ENCODE data around the gene POMGNT2.

The POMGNT2 gene

DNA sequence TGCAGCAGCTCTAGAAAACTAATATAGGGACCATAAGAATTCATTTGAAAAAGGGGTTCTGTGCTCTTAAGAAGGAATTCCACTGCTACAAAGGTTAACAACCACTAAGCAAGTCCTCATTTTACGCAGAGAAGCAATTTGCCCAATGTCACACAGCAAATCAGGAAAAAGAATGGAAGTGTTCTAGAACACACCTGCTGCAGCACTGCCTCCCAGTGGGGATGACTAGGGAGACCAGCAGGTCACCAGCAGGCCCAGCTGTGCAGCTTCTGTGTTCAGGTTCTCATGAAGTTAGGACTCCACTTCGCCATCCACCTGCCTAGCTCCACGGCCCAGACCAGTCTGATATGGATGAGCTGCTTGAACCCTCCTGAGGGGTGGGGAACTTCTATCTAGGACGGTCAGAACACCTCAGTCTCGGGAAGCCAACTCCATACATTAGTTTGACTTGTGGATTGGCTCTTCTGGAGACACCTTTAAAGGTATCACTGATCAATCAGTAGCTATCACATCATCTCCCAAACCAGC lies 18.6 kb downstream of the POMGNT2 start:
- H2BK12ac ChIP-seq (ENCODE audit: low read length) = no peak overlapping the region
- H2BK120ac ChIP-seq (ENCODE audit: low read depth, low read length) = no peak overlapping the region
- no peak overlapping the region for H3K14ac ChIP-seq (ENCODE audit: low read length)
- no peak overlapping the region for H3K4ac ChIP-seq (ENCODE audit: low read length)
- H4K8ac ChIP-seq (ENCODE audit: low read depth, low read length) = no peak overlapping the region
- no CpG with 5 or more reads among the region's 5 CpGs for WGBS, 2 donors (ENCODE audit: extremely low coverage in 2 of 2, insufficient read length in 2 of 2, insufficient replicate concordance in 1 of 2)
- no peak overlapping the region for H2AK5ac ChIP-seq (ENCODE audit: low read depth, low read length)
- no peaks in the 10 kb centered on the region for H3K27me3 ChIP-seq (ENCODE audit: control insufficient read depth in 3 of 3, insufficient read depth in 3 of 3, low read depth in 1 of 3, low read length in 3 of 3)
- H3K9ac ChIP-seq (ENCODE audit: low read depth, low read length, poor library complexity) = no peak overlapping the region
- H2AFZ ChIP-seq (ENCODE audit: low read length) = no peak overlapping the region
- no peak overlapping the region for H3K4me3 ChIP-seq (ENCODE audit: low read length in 2 of 2)
- H3K23ac ChIP-seq (ENCODE audit: low read depth, low read length, poor library complexity) = no peak overlapping the region
- H2BK15ac ChIP-seq (ENCODE audit: low read length) = no peak overlapping the region
- no peak for DNase-seq (ENCODE audit: low spot score)
- no peaks in the 10 kb centered on the region for H3K4me1 ChIP-seq (ENCODE audit: control insufficient read depth in 2 of 2, insufficient read depth in 1 of 2, low read depth in 1 of 2, low read length in 2 of 2)
- H3K36me3 ChIP-seq (replicated peaks in 1 of 2; ENCODE audit: control insufficient read depth in 2 of 2, insufficient read depth in 2 of 2, low read length in 2 of 2) = no peaks in the 10 kb centered on the region
- H3K4me2 ChIP-seq (ENCODE audit: insufficient read depth, low read length, poor library complexity, severe bottlenecking) = no peak overlapping the region
- no peaks in the 10 kb centered on the region for H3K79me1 ChIP-seq (ENCODE audit: low read depth, low read length)
- H3K18ac ChIP-seq (ENCODE audit: low read length) = no peak overlapping the region
- H4K91ac ChIP-seq (ENCODE audit: low read depth, low read length, poor library complexity) = no peak overlapping the region
- no peak overlapping the region for H2BK5ac ChIP-seq (ENCODE audit: low read length)
- no peak overlapping the region for H3K27ac ChIP-seq (replicated peaks; ENCODE audit: low read length)
- H3K9me3 ChIP-seq (replicated peaks in 1 of 2; ENCODE audit: control insufficient read depth in 2 of 2, insufficient read depth in 1 of 2, low read depth in 1 of 2, low read length in 2 of 2) = peaks cover 0 to 3% of the 10 kb centered on the region in 2 donors

DNA sequence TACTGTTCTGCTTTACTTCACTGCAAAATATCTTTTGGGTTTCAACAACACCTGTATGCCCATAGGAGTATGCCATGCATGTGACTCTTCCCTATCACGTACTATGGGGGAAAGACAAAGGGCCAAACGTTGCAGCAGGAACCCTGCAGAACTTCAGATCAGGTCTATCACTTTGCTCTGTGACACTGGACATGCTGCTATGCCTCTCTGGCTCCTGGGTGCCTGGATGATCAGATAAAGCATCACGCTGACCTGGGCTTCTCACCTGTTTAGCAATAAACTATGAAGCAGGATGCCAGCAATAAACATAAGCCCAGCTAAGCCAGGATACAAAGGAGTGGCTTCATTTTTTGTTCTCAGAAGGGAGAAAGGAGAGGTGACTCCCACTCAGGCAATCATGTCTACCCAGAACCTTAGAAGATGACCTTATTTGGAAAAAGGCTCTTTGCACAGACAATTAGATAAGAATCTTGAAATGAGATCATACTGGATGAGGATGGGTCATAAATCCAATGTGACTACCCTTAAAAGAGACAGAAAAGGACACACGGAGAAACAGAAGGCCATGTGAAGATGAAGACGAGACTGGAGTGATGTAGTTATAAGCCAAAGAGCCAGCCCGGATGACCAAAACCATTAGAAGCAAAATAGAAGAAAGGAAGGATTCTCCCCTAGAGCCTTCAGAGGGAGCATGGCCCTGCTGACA lies 19.3 kb downstream of the POMGNT2 start:
- Histone ChIP-seq H2BK120ac (ENCODE audit: low read depth, low read length) (no peak overlapping the region), H3K36me3 (replicated peaks in 1 of 2; ENCODE audit: control insufficient read depth in 2 of 2, insufficient read depth in 2 of 2, low read length in 2 of 2) (no peaks in the 10 kb centered on the region), H3K79me1 (ENCODE audit: low read depth, low read length) (no peaks in the 10 kb centered on the region), H3K9ac (ENCODE audit: low read depth, low read length, poor library complexity) (no peak overlapping the region), H2BK12ac (ENCODE audit: low read length) (no peak overlapping the region), H3K4me1 (ENCODE audit: control insufficient read depth in 2 of 2, insufficient read depth in 1 of 2, low read depth in 1 of 2, low read length in 2 of 2) (no peaks in the 10 kb centered on the region), H2AFZ (ENCODE audit: low read length) (no peak overlapping the region), H4K8ac (ENCODE audit: low read depth, low read length) (no peak overlapping the region), H3K23ac (ENCODE audit: low read depth, low read length, poor library complexity) (no peak overlapping the region), H3K9me3 (replicated peaks in 1 of 2; ENCODE audit: control insufficient read depth in 2 of 2, insufficient read depth in 1 of 2, low read depth in 1 of 2, low read length in 2 of 2) (peaks cover 0 to 6% of the 10 kb centered on the region in 2 donors), H4K91ac (ENCODE audit: low read depth, low read length, poor library complexity) (no peak overlapping the region), H3K27me3 (ENCODE audit: control insufficient read depth in 3 of 3, insufficient read depth in 3 of 3, low read depth in 1 of 3, low read length in 3 of 3) (no peaks in the 10 kb centered on the region), H3K4me2 (ENCODE audit: insufficient read depth, low read length, poor library complexity, severe bottlenecking) (no peak overlapping the region), H2AK5ac (ENCODE audit: low read depth, low read length) (no peak overlapping the region), H3K4me3 (ENCODE audit: low read length in 2 of 2) (no peak overlapping the region), H3K27ac (replicated peaks; ENCODE audit: low read length) (no peak overlapping the region), H2BK15ac (ENCODE audit: low read length) (no peak overlapping the region), H3K4ac (ENCODE audit: low read length) (no peak overlapping the region), H2BK5ac (ENCODE audit: low read length) (no peak overlapping the region), H3K18ac (ENCODE audit: low read length) (no peak overlapping the region), H3K14ac (ENCODE audit: low read length) (peak overlapping the region; percentile 48)
- WGBS, 2 donors (ENCODE audit: extremely low coverage in 2 of 2, insufficient read length in 2 of 2, insufficient replicate concordance in 1 of 2) = no CpG with 5 or more reads among the region's 6 CpGs
- no peak for DNase-seq (ENCODE audit: low spot score)

DNA sequence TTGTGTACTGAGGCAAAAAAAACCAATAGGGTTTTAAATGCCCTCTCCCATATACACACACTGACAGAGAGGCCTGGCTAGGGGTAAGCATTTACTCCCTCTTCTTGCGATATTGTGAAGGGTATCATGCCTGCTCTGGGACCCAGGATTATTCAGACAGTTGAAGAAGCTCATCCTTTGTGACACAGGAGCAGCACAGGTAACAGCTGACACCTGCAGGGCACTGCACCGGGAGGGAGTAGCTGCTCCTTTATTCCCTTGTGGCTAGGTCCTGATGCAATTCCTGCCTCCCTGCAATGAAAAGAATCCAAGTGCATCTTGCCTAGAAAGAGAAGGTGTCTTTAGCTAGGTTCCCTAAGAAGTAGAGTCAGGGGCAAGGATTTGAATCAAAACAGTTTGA lies 23.4 kb downstream of the POMGNT2 start:
- Histone ChIP-seq H3K4ac (ENCODE audit: low read length) (no peak overlapping the region), H2BK12ac (ENCODE audit: low read length) (no peak overlapping the region), H3K4me3 (ENCODE audit: low read length in 2 of 2) (no peak overlapping the region), H3K36me3 (replicated peaks in 1 of 2; ENCODE audit: control insufficient read depth in 2 of 2, insufficient read depth in 2 of 2, low read length in 2 of 2) (peaks cover 22 to 25% of the 10 kb centered on the region in 2 donors), H2BK15ac (ENCODE audit: low read length) (no peak overlapping the region), H3K18ac (ENCODE audit: low read length) (no peak overlapping the region), H3K27ac (replicated peaks; ENCODE audit: low read length) (no peak overlapping the region), H2AFZ (ENCODE audit: low read length) (no peak overlapping the region), H3K14ac (ENCODE audit: low read length) (no peak overlapping the region), H4K91ac (ENCODE audit: low read depth, low read length, poor library complexity) (no peak overlapping the region), H3K23ac (ENCODE audit: low read depth, low read length, poor library complexity) (no peak overlapping the region), H3K9ac (ENCODE audit: low read depth, low read length, poor library complexity) (no peak overlapping the region), H2BK5ac (ENCODE audit: low read length) (no peak overlapping the region), H3K27me3 (ENCODE audit: control insufficient read depth in 3 of 3, insufficient read depth in 3 of 3, low read depth in 1 of 3, low read length in 3 of 3) (no peaks in the 10 kb centered on the region), H4K8ac (ENCODE audit: low read depth, low read length) (no peak overlapping the region), H2AK5ac (ENCODE audit: low read depth, low read length) (no peak overlapping the region), H2BK120ac (ENCODE audit: low read depth, low read length) (no peak overlapping the region), H3K4me2 (ENCODE audit: insufficient read depth, low read length, poor library complexity, severe bottlenecking) (no peak overlapping the region), H3K4me1 (ENCODE audit: control insufficient read depth in 2 of 2, insufficient read depth in 1 of 2, low read depth in 1 of 2, low read length in 2 of 2) (no peaks in the 10 kb centered on the region), H3K9me3 (replicated peaks in 1 of 2; ENCODE audit: control insufficient read depth in 2 of 2, insufficient read depth in 1 of 2, low read depth in 1 of 2, low read length in 2 of 2) (peaks cover 0 to 21% of the 10 kb centered on the region in 2 donors), H3K79me1 (ENCODE audit: low read depth, low read length) (no peaks in the 10 kb centered on the region)
- no CpG with 5 or more reads among the region's 2 CpGs for WGBS, 2 donors (ENCODE audit: extremely low coverage in 2 of 2, insufficient read length in 2 of 2, insufficient replicate concordance in 1 of 2)
- DNase-seq (ENCODE audit: low spot score) = no peak

DNA sequence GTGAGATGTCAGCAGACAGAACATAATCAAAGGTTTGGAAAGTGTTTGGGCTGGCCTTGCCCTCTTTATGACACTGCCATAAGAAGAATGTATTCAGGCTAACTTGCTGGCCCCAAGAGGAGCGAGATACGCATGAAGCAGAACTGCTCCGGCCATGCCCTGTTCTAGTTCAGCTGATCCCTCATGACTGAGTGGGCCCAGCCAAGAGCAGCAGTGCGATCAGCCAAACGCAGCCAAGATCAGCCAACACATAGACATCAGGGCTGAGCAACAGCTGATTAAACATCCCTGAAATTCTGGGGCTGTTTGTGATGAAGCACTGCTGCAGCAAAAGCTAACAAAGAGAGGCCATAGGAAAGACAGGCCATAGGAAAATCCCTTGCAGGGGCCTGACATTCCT lies 24.1 kb downstream of the POMGNT2 start:
- no peak overlapping the region for H2AK5ac ChIP-seq (ENCODE audit: low read depth, low read length)
- no peak overlapping the region for H3K27ac ChIP-seq (replicated peaks; ENCODE audit: low read length)
- H3K9me3 ChIP-seq (replicated peaks in 1 of 2; ENCODE audit: control insufficient read depth in 2 of 2, insufficient read depth in 1 of 2, low read depth in 1 of 2, low read length in 2 of 2) = peaks cover 0 to 21% of the 10 kb centered on the region in 2 donors
- H2BK5ac ChIP-seq (ENCODE audit: low read length) = no peak overlapping the region
- no peak overlapping the region for H2BK15ac ChIP-seq (ENCODE audit: low read length)
- no peak overlapping the region for H3K18ac ChIP-seq (ENCODE audit: low read length)
- H3K4me2 ChIP-seq (ENCODE audit: insufficient read depth, low read length, poor library complexity, severe bottlenecking) = no peak overlapping the region
- no peak overlapping the region for H3K4ac ChIP-seq (ENCODE audit: low read length)
- no peak overlapping the region for H3K9ac ChIP-seq (ENCODE audit: low read depth, low read length, poor library complexity)
- H2BK12ac ChIP-seq (ENCODE audit: low read length) = no peak overlapping the region
- no peak overlapping the region for H2BK120ac ChIP-seq (ENCODE audit: low read depth, low read length)
- H3K14ac ChIP-seq (ENCODE audit: low read length) = no peak overlapping the region
- H3K23ac ChIP-seq (ENCODE audit: low read depth, low read length, poor library complexity) = no peak overlapping the region
- H2AFZ ChIP-seq (ENCODE audit: low read length) = no peak overlapping the region
- H4K91ac ChIP-seq (ENCODE audit: low read depth, low read length, poor library complexity) = no peak overlapping the region
- H3K4me1 ChIP-seq (ENCODE audit: control insufficient read depth in 2 of 2, insufficient read depth in 1 of 2, low read depth in 1 of 2, low read length in 2 of 2) = no peaks in the 10 kb centered on the region
- H3K36me3 ChIP-seq (replicated peaks in 1 of 2; ENCODE audit: control insufficient read depth in 2 of 2, insufficient read depth in 2 of 2, low read length in 2 of 2) = peaks cover 22 to 25% of the 10 kb centered on the region in 2 donors
- no peaks in the 10 kb centered on the region for H3K27me3 ChIP-seq (ENCODE audit: control insufficient read depth in 3 of 3, insufficient read depth in 3 of 3, low read depth in 1 of 3, low read length in 3 of 3)
- no CpG with 5 or more reads among the region's 5 CpGs for WGBS, 2 donors (ENCODE audit: extremely low coverage in 2 of 2, insufficient read length in 2 of 2, insufficient replicate concordance in 1 of 2)
- DNase-seq (ENCODE audit: low spot score) = no peak
- H3K79me1 ChIP-seq (ENCODE audit: low read depth, low read length) = no peaks in the 10 kb centered on the region
- no peak overlapping the region for H3K4me3 ChIP-seq (ENCODE audit: low read length in 2 of 2)
- no peak overlapping the region for H4K8ac ChIP-seq (ENCODE audit: low read depth, low read length)
